ENCODE data around the gene CA4.
"Not testable (repeated sequence)": the region's sequence is repeated elsewhere in the genome, so short reads cannot be mapped to it uniquely, and the experiment has no call there.

The CA4 gene

DNA sequence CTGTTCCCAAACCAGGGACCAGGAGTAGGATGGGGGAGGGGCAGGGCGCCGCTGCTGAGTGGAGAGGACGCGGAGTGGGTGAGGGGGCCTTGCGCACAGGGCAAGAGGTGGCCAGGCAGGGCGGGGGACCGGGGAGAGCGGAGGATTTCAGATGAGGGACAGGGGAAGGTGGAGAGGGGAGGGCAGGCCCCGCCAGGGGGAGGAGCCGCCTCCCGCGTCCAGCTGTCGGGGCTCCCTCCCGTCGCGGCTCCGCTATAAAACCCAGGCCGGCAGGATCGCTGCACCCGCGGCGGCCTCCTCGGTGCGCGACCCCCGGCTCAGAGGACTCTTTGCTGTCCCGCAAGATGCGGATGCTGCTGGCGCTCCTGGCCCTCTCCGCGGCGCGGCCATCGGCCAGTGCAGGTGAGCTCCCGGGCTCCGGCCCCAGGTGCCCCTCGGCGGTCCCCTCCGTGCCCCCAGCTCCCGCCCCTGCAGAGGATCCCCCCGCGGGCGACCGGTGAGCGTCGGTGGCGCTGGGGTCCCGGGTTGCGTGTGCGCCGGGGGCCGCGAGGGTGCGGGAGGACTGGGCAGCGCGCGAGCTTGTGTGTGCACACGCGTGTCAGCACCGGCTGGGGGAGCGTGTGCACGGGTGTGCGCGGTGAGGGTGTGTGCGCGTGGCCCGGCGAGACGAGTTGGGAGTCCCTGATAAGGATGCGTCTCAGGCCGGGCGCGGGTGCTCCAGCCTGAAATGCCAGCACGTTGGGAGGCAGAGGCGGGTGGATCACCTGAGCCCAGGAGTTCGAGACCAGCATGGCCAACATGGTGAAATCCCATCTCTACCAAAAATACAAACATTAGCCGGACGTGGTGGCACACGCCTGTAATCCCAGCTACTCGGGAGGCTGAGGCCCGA lies at the start of gene CA4:
Gene CA4 (plus strand): TSS at position 283 of the 892 bp plus-strand sequence. CDS start 62 bp downstream, at position 345.
- no peak within 1 kb of the TSS for H3K4me3 ChIP-seq (ENCODE audit: low read depth, low read length)
- TF ChIP-seq MYC (IDR thresholded peaks at IDR 0.05; ENCODE audit: low read depth, low read length) = no peak
- TF ChIP-seq, protein P1, sequence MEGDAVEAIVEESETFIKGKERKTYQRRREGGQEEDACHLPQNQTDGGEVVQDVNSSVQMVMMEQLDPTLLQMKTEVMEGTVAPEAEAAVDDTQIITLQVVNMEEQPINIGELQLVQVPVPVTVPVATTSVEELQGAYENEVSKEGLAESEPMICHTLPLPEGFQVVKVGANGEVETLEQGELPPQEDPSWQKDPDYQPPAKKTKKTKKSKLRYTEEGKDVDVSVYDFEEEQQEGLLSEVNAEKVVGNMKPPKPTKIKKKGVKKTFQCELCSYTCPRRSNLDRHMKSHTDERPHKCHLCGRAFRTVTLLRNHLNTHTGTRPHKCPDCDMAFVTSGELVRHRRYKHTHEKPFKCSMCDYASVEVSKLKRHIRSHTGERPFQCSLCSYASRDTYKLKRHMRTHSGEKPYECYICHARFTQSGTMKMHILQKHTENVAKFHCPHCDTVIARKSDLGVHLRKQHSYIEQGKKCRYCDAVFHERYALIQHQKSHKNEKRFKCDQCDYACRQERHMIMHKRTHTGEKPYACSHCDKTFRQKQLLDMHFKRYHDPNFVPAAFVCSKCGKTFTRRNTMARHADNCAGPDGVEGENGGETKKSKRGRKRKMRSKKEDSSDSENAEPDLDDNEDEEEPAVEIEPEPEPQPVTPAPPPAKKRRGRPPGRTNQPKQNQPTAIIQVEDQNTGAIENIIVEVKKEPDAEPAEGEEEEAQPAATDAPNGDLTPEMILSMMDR (IDR thresholded peaks at IDR 0.05; ENCODE audit: low read depth, low read length) = no peak
- TF ChIP-seq POLR2A (IDR thresholded peaks at IDR 0.05; ENCODE audit: extremely low read depth, insufficient read length) = no peak
- TF ChIP-seq MAX (IDR thresholded peaks at IDR 0.05; ENCODE audit: low read depth, low read length) = no peak
- DNase-seq (ENCODE audit: low read depth) = no peak

- not testable (repeated sequence) for H3K4me3 ChIP-seq (ENCODE audit: low read depth, low read length); DNase-seq (ENCODE audit: low read depth)
These were observed 49.2 kb upstream of the CA4 start for GRCh38 chr17:60100577-60100976.

- not testable (repeated sequence) for H3K4me3 ChIP-seq (ENCODE audit: low read depth, low read length); DNase-seq (ENCODE audit: low read depth)
These were observed 47.6 kb upstream of the CA4 start for GRCh38 chr17:60102015-60102631.

GRCh38 chr17:60102632-60103096 lies 47.1 kb upstream of the CA4 start:
- TF ChIP-seq MAX (IDR thresholded peaks at IDR 0.05; ENCODE audit: low read depth, low read length) = no peak
- TF ChIP-seq, protein P1 (IDR thresholded peaks at IDR 0.05; ENCODE audit: low read depth, low read length) = no peak
- no peak for TF ChIP-seq POLR2A (IDR thresholded peaks at IDR 0.05; ENCODE audit: extremely low read depth, insufficient read length)
- TF ChIP-seq MYC (IDR thresholded peaks at IDR 0.05; ENCODE audit: low read depth, low read length) = no peak
- peak; percentile 44 for DNase-seq (ENCODE audit: low read depth)
- no peak overlapping the region for H3K4me3 ChIP-seq (ENCODE audit: low read depth, low read length)

- H3K4me3 ChIP-seq (ENCODE audit: low read depth, low read length) = no peak overlapping the region
- no peak for DNase-seq (ENCODE audit: low read depth)
- no peak for TF ChIP-seq POLR2A (IDR thresholded peaks at IDR 0.05; ENCODE audit: extremely low read depth, insufficient read length)
- TF ChIP-seq MAX (IDR thresholded peaks at IDR 0.05; ENCODE audit: low read depth, low read length) = no peak
- TF ChIP-seq MYC (IDR thresholded peaks at IDR 0.05; ENCODE audit: low read depth, low read length) = no peak
- TF ChIP-seq, protein P1 (IDR thresholded peaks at IDR 0.05; ENCODE audit: low read depth, low read length) = no peak
These were observed 45.8 kb upstream of the CA4 start for GRCh38 chr17:60103957-60104356.

DNA sequence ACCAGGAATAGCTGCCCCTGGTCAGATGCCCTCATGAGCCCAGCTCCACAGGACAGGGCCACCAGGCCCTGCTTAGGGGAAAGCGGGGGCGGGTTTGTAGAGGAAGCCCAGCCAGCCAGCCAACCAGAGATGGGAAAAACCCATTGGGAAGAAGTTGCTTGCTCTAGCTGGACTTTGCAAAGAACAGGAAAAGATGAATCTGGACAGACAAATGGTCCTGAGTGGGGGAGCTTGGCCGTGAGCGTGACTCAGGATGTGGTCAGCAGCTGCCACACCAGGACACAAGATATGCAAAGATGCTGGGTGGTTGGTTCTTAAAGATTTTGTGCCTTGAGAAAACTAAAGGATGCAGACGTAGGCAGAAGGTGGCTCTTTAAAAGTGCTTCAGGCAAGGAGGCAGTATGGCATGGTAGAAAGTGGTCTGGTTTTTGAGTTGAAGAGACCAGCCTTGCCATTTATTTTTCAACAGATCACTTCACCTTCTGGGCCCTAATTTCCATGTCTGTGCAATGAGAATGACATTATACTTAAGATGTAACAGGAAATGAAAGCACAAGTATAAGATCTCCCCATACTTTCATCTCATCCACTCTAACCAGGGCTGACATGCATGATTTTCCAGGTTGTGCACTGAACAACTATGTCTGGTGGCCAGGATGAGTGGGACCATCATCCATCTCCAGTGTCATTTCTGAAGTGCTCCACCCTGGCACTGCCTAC lies 43.3 kb upstream of the CA4 start:
- DNase-seq (ENCODE audit: low read depth) = no peak
- TF ChIP-seq, protein P1 (IDR thresholded peaks at IDR 0.05; ENCODE audit: low read depth, low read length) = no peak
- no peak for TF ChIP-seq MAX (IDR thresholded peaks at IDR 0.05; ENCODE audit: low read depth, low read length)
- TF ChIP-seq POLR2A (IDR thresholded peaks at IDR 0.05; ENCODE audit: extremely low read depth, insufficient read length) = no peak
- no peak overlapping the region for H3K4me3 ChIP-seq (ENCODE audit: low read depth, low read length)

Data from NB4 (cell line).